ENCODE data around the gene STAT1.

GRCh38 chr2:190981333-190981732 lies 32.6 kb downstream of the STAT1 start:
- TF ChIP-seq POLR2A (IDR thresholded peaks at IDR 0.05) (no peak), POLR2AphosphoS5 (IDR thresholded peaks at IDR 0.05) (no peak)
